CD8-positive, alpha-beta memory T cell (primary cell): ENCODE results near the gene NEK5. TPM values are rescaled to one million over a fixed set of nuclear protein-coding genes. Genes with fewer than 3 reads are reported as not detected.
"Not testable (repeated sequence)": the region's sequence is repeated elsewhere in the genome, so short reads cannot be mapped to it uniquely, and the experiment has no call there.

Source experiments
- CTCF ChIA-PET: fragments of 350-600 bp; sonication (Branson Sonifier 250); formaldehyde crosslinking; loops from one replicate; lab custom pipeline; 2021; ENCODE audit warnings: antibody characterized with exemption; lab: Charles Lee
- POLR2A ChIA-PET: fragments of 350-600 bp; sonication (Branson Sonifier 250); formaldehyde crosslinking; loops from one replicate; lab custom pipeline; 2021; ENCODE audit warnings: antibody characterized with exemption; lab: Charles Lee
- DNase-seq, 5 donors: peaks; one replicate each; pipeline versions ENCODE4 v3.0.0 to v3.0.0-alpha.2; 2020 to 2022; ENCODE audit warnings: mixed read lengths in 1 of 5
- H3K27ac ChIP-seq: one replicate; pipeline ENCODE4 v1.7.0; 2013; ENCODE audit warnings: low read depth, mild to moderate bottlenecking, low read length, moderate library complexity
- H3K27me3 ChIP-seq: 2 replicates; pipeline ENCODE4 v1.7.0; 2013; ENCODE audit warnings: low read length, mild to moderate bottlenecking; ENCODE audit not compliant: insufficient read depth, poor library complexity, severe bottlenecking
- H3K36me3 ChIP-seq: 2 replicates; pipeline ENCODE4 v1.7.0; 2013; ENCODE audit warnings: mild to moderate bottlenecking, low read length, moderate library complexity; ENCODE audit not compliant: insufficient read depth
- H3K4me1 ChIP-seq: 2 replicates; pipeline ENCODE4 v1.7.0; 2013; ENCODE audit warnings: mild to moderate bottlenecking, low read length, moderate library complexity; ENCODE audit not compliant: insufficient read depth
- H3K4me3 ChIP-seq: 2 replicates; pipeline ENCODE4 v1.7.0; 2013; ENCODE audit warnings: mild to moderate bottlenecking, low read length
- H3K9me3 ChIP-seq: 2 replicates; pipeline ENCODE4 v1.7.0; 2013; ENCODE audit warnings: mild to moderate bottlenecking, low read length
- H3K27ac Mint-ChIP-seq, 8 donors: one replicate each; pipeline ENCODE4 v1.8.0; 2020 to 2021; ENCODE audit warnings: mixed read lengths in 8 of 8, mild to moderate bottlenecking in 6 of 8, inconsistent platforms in 3 of 8, moderate library complexity in 3 of 8
- H3K27me3 Mint-ChIP-seq, 2 donors: one replicate each; pipeline ENCODE4 v1.8.0; 2020 to 2021; ENCODE audit warnings: mixed read lengths in 2 of 2, mild to moderate bottlenecking in 1 of 2, moderate library complexity in 1 of 2
- H3K36me3 Mint-ChIP-seq, 3 donors: one replicate each; pipeline ENCODE4 v1.8.0; 2020 to 2021; ENCODE audit warnings: mixed read lengths in 3 of 3, inconsistent platforms in 1 of 3, mild to moderate bottlenecking in 1 of 3
- H3K4me1 Mint-ChIP-seq, 3 donors: one replicate each; pipeline ENCODE4 v1.8.0; 2020 to 2021; ENCODE audit warnings: mixed read lengths in 3 of 3, inconsistent platforms in 1 of 3, mild to moderate bottlenecking in 1 of 3
- H3K4me3 Mint-ChIP-seq, 7 donors: one replicate each; pipeline ENCODE4 v1.8.0; 2020 to 2021; ENCODE audit warnings: mixed read lengths in 7 of 7, mild to moderate bottlenecking in 6 of 7, moderate library complexity in 4 of 7, inconsistent platforms in 2 of 7
- H3K9me3 Mint-ChIP-seq, 5 donors: one replicate each; pipeline ENCODE4 v1.8.0; 2020 to 2022; ENCODE audit warnings: mixed read lengths in 5 of 5, mild to moderate bottlenecking in 3 of 5, moderate library complexity in 2 of 5, inconsistent platforms in 1 of 5
- polyA plus RNA-seq: library from polyadenylated mRNA; unstranded; fragments of 300-500 nt; fragmentation: Illumina TruSeq; gene quantifications from one replicate; pipeline ENCODE4 v1.2.3, GENCODE V29; 2021
- total RNA-seq, 2 experiments: library from RNA; stranded (reverse); gene quantifications; one replicate each; pipeline ENCODE4 v1.2.3, GENCODE V29; 2021

The NEK5 gene
- total and polyA plus RNA-seq, 3 experiments from 2014 or later = 0.17 TPM; not detected in 2

DNA sequence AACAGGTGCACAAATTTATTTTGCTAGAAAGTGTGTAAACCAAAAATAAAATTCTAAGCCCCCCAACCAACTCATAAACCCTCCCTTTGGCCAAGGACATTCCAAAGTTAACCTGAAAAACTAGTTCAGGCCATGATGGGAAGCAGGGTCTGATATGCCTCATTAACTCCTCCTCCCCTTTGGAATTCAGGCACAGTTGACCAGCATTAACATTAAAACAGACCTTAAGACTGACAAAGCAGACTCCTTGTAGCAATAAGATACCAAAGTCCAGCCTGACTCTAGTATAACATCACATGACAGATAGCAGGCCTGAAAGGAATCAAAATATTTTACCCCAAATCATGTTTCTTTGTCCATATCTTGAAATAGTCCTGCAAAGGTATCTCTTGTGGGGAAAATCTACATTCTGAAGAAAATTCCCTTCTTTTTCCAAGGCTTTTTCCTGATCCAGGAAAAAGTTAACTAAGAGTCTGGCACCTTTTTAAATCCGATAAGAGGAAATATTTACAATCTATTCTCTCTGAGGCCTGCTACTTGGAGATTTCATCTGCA lies 19.7 kb downstream of the NEK5 start:
- Mint-ChIP-seq H3K36me3 (no peaks in the 10 kb centered on the region), H3K9me3 (no peaks in the 10 kb centered on the region), H3K27ac (peak overlapping the region in 1 of 8 donors; percentile 11), H3K27me3 (peaks cover 11 to 25% of the 10 kb centered on the region in 2 donors), H3K4me1 (no peaks in the 10 kb centered on the region), H3K4me3 (no peak overlapping the region)
- H3K9me3 ChIP-seq = no peaks in the 10 kb centered on the region
- no peak overlapping the region for H3K4me3 ChIP-seq
- no peak for DNase-seq
- H3K4me1 ChIP-seq = no peaks in the 10 kb centered on the region
- ChIA-PET POLR2A (no interaction called here), CTCF (no interaction called here)
- H3K27ac ChIP-seq = no peak overlapping the region
- H3K27me3 ChIP-seq = no peaks in the 10 kb centered on the region
- H3K36me3 ChIP-seq = no peaks in the 10 kb centered on the region

GRCh38 chr13:52105841-52106240 lies 23.0 kb downstream of the NEK5 start:
- no peak for DNase-seq
- Histone ChIP-seq H3K27me3 (no peaks in the 10 kb centered on the region), H3K9me3 (no peaks in the 10 kb centered on the region), H3K4me1 (no peaks in the 10 kb centered on the region), H3K27ac (no peak overlapping the region), H3K4me3 (no peak overlapping the region), H3K36me3 (no peaks in the 10 kb centered on the region)
- Mint-ChIP-seq H3K9me3 (no peaks in the 10 kb centered on the region), H3K36me3 (no peaks in the 10 kb centered on the region), H3K27me3 (peaks cover 3 to 20% of the 10 kb centered on the region in 2 donors), H3K27ac (no peak overlapping the region), H3K4me1 (no peaks in the 10 kb centered on the region), H3K4me3 (no peak overlapping the region)
- ChIA-PET CTCF (no interaction called here), POLR2A (no interaction called here)

DNA sequence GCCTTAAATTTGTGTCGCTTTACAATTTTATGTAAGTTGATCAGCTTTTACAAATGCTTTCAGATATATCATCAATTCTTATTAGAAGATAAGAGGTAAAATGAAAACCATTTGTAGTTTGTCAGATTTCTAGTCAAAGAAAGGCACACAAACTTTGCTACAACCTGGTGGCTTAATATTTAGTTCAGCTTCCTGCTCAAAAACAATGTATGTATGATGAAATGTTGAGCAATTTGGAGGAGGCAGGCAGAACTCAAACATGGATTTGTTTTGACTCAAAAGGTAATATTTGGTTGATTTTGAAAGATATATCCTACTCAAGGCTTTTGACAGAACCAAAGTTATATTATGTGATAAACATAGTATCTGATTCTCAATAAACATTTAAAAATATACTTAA lies 24.2 kb downstream of the NEK5 start:
- no peak for DNase-seq
- Mint-ChIP-seq H3K4me1 (no peaks in the 10 kb centered on the region), H3K36me3 (no peaks in the 10 kb centered on the region), H3K27ac (no peak overlapping the region), H3K27me3 (peaks cover 0 to 12% of the 10 kb centered on the region in 2 donors), H3K9me3 (no peaks in the 10 kb centered on the region), H3K4me3 (no peak overlapping the region)
- Histone ChIP-seq H3K4me1 (no peaks in the 10 kb centered on the region), H3K36me3 (no peaks in the 10 kb centered on the region), H3K27ac (no peak overlapping the region), H3K4me3 (no peak overlapping the region), H3K9me3 (no peaks in the 10 kb centered on the region), H3K27me3 (no peaks in the 10 kb centered on the region)
- ChIA-PET POLR2A (no interaction called here), CTCF (no interaction called here)

DNA sequence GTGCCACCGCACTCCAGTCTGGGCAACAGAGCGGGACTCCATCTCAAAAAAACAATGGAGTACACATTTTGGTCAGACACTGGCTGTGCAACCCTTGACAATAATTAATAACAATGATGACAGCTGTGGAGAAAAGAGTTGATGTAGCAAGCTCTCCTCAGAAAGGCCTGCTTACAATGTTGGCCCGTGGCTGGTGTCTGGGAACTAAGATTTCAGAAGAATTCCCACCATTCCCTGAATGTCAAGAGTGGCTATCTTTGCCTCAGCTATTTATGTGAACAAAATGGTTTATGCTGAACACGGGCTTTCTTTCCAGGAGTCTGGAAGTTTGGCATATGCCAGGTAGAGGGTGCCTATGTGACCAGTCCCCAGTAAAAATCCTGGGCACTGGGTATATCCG lies 25.5 kb downstream of the NEK5 start:
- Mint-ChIP-seq H3K36me3 (no peaks in the 10 kb centered on the region), H3K27ac (no peak overlapping the region), H3K27me3 (peaks cover 0 to 10% of the 10 kb centered on the region in 2 donors), H3K9me3 (no peaks in the 10 kb centered on the region), H3K4me3 (no peak overlapping the region), H3K4me1 (no peaks in the 10 kb centered on the region)
- H3K4me1 ChIP-seq = no peaks in the 10 kb centered on the region
- no peaks in the 10 kb centered on the region for H3K36me3 ChIP-seq
- no peak overlapping the region for H3K4me3 ChIP-seq
- CTCF ChIA-PET = no interaction called here
- H3K27ac ChIP-seq = no peak overlapping the region
- H3K27me3 ChIP-seq = no peaks in the 10 kb centered on the region
- H3K9me3 ChIP-seq = no peaks in the 10 kb centered on the region
- POLR2A ChIA-PET = no interaction called here
- no peak for DNase-seq

GRCh38 chr13:52102423-52102822 lies 26.4 kb downstream of the NEK5 start:
- H3K4me1 ChIP-seq = not testable (repeated sequence)

DNA sequence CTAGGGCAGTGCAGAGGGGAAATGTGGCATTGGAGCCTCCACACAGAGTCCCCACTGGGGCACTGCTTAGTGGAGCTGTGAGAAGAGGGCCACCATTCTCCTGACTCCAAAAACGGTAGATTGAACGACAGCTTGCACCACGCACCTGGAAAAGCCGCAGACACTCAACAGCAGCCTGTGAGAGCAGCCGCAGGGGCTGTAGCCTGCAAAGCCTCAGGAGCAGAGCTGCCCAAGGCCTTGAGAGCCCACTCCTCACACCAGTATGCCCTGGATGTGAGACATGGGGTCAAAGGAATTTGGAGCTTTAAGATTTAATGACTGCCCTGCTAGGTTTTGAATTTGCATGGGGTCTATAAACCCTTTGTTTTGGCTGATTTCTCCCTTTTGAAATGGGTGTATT lies 31.7 kb downstream of the NEK5 start:
- Mint-ChIP-seq H3K27me3 (peaks cover 6 to 14% of the 10 kb centered on the region in 2 donors), H3K27ac (peak overlapping the region in 1 of 8 donors; percentile 59), H3K4me3 (no peak overlapping the region), H3K4me1 (no peaks in the 10 kb centered on the region), H3K9me3 (no peaks in the 10 kb centered on the region), H3K36me3 (no peaks in the 10 kb centered on the region)
- no peak overlapping the region for H3K27ac ChIP-seq
- no peaks in the 10 kb centered on the region for H3K9me3 ChIP-seq
- no peak overlapping the region for H3K4me3 ChIP-seq
- no peaks in the 10 kb centered on the region for H3K27me3 ChIP-seq
- no peaks in the 10 kb centered on the region for H3K36me3 ChIP-seq
- DNase-seq = no peak
- no peaks in the 10 kb centered on the region for H3K4me1 ChIP-seq
- ChIA-PET CTCF (no interaction called here), POLR2A (no interaction called here)

More at GRCh38 chr13:52102423-52102822, 26.4 kb downstream of the NEK5 start:
- H3K27ac Mint-ChIP-seq, H3K9me3 ChIP-seq, DNase-seq, H3K9me3 Mint-ChIP-seq, H3K36me3 ChIP-seq, POLR2A ChIA-PET, H3K27ac ChIP-seq, H3K36me3 Mint-ChIP-seq, H3K27me3 ChIP-seq, CTCF ChIA-PET, H3K4me3 Mint-ChIP-seq, H3K4me1 Mint-ChIP-seq, H3K4me3 ChIP-seq: not testable (repeated sequence)
- peaks cover 0 to 10% of the 10 kb centered on the region in 2 donors for H3K27me3 Mint-ChIP-seq

- Mint-ChIP-seq H3K27ac (peak overlapping the region in 1 of 8 donors; percentile 59), H3K27me3 (peaks cover 7 to 12% of the 10 kb centered on the region in 2 donors)
- no peaks in the 10 kb centered on the region for H3K9me3 ChIP-seq
Measured at GRCh38 chr13:52096748-52097147, 32.1 kb downstream of the NEK5 start.

DNA sequence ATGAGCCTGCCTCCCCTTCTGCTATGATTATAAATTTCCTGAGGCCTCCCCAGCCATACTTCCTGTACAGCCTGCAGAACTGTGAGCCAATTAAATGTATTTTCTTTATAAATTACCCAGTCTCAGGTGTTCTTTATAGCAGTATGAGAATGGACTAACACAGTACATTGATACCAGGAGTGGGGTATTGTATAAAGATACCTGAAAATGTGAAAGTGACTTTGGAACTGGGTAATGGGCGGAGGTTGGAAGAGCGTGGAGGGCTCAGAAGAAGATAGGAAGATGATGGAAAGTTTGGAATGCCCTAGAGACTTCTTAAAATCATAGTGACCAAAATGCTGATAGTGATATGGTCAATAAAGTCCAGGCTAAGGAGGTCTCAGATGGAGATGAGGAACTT lies 32.8 kb downstream of the NEK5 start:
- no peaks in the 10 kb centered on the region for H3K9me3 ChIP-seq
- no peak for DNase-seq
- H3K27ac ChIP-seq = no peak overlapping the region
- H3K4me1 ChIP-seq = no peaks in the 10 kb centered on the region
- no peaks in the 10 kb centered on the region for H3K9me3 Mint-ChIP-seq
- H3K4me1 Mint-ChIP-seq = no peaks in the 10 kb centered on the region
- H3K4me3 ChIP-seq = no peak overlapping the region
- POLR2A ChIA-PET = no interaction called here
- no peaks in the 10 kb centered on the region for H3K36me3 Mint-ChIP-seq
- H3K27me3 Mint-ChIP-seq = peaks cover 8 to 14% of the 10 kb centered on the region in 2 donors
- CTCF ChIA-PET = no interaction called here
- H3K4me3 Mint-ChIP-seq = no peak overlapping the region
- no peaks in the 10 kb centered on the region for H3K27me3 ChIP-seq
- H3K27ac Mint-ChIP-seq = peak overlapping the region in 1 of 8 donors; percentile 21
- no peaks in the 10 kb centered on the region for H3K36me3 ChIP-seq

More at GRCh38 chr13:52096748-52097147, 32.1 kb downstream of the NEK5 start:
- H3K4me3 ChIP-seq = no peak overlapping the region
- H3K4me3 Mint-ChIP-seq = no peak overlapping the region
- no peaks in the 10 kb centered on the region for H3K36me3 Mint-ChIP-seq
- H3K4me1 ChIP-seq = no peaks in the 10 kb centered on the region
- ChIA-PET CTCF (no interaction called here), POLR2A (no interaction called here)
- H3K27me3 ChIP-seq = no peaks in the 10 kb centered on the region
- H3K27ac ChIP-seq = no peak overlapping the region
- no peak for DNase-seq
- H3K36me3 ChIP-seq = no peaks in the 10 kb centered on the region
- H3K4me1 Mint-ChIP-seq = no peaks in the 10 kb centered on the region
- H3K9me3 Mint-ChIP-seq = no peaks in the 10 kb centered on the region
